GM18505 (cell line): ENCODE results near the gene TPCN2.

ENCODE experiments used
- ATAC-seq: cut with Tn5 transposase; IDR thresholded peaks from one replicate; pipeline ENCODE4 v1.9.1; 2021; ENCODE audit not compliant: unreplicated experiment
- POLR2A ChIP-seq: IDR thresholded peaks from 4 replicates; pipeline ENCODE4 v1.6.1; 2011; ENCODE audit warnings: borderline replicate concordance; ENCODE audit not compliant: insufficient read depth, insufficient read length; ENCODE audit errors: extremely low read depth

TPCN2 gene

DNA sequence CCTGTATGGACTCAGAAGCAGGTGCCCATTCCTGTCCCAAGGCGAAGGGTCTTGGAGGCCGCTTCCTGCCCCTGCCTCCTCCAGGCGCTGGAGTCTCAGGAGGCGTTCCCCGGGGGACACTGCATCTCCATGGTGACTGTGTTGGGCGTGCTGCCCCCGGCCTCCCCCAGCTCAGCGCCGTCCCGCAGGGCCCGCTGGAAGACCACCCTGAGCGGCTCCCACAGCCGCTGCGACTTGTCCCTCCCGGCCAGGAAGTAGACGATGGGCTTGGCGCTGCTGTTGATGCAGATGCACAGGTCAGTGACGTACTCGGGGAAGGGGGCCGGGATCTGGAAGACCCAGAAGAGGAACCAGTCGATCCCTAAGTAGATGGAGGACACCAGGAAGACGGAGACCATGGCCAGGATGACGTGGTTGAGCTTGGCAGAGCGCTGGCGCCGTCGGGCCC is 43.5 kb upstream of the TPCN2 start:
- no peak for TF ChIP-seq POLR2A
- no peak for ATAC-seq

DNA sequence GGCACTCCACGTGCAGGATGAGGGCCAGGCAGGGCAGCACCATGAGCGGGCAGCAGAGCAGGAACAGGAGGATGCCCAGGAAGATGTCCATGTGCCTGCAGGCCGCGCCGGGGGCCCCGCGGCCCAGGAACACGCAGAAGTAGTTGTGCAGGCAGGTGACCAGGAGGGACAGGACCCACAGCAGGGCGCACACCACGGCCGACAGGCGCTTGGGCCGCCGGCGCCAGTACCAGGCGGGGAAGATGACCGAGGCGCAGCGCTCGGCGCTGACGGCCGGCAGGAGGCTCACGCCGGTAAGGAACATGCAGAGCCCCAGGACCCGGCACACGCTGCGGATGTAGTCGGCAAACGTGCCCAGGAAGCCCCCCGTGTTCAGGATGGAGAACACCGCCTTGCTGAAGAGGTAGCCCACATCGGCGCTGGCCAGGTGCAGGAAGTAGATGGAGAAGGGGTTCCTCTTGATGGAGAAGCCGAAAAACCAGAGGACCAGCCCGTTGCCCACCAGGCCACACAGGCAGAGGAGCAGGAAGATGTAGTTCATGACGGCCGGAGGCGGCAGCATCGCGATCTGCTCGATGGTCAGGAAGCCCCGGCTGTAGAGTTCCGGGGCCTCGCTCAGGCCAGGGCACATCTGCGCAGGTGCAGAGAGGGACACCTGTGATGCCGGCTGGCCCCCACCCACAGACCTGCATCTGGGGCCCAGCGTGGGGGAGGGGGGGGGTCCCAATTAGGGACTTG is 42.9 kb upstream of the TPCN2 start:
- no peak for ATAC-seq
- TF ChIP-seq POLR2A: no peak

DNA sequence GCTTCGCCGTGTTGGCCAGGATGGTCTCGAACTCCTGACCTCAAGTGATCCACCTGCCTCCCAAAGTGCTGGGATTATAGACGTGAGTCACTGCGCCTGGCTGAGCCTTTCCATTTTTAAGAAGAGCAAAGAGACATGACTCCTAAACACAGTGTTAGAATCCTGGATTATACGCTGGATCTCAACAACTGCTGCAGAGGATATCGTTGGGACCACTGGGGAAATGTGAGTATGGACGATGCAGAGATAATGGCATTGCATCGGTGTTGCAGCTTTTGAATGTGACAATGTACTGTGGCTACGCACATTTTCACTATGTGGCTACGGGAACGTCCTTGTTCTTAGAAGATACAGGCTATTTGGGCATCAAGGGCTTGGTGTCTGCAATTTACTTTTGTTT is 41.9 kb upstream of the TPCN2 start:
- no peak for TF ChIP-seq POLR2A
- no peak for ATAC-seq

DNA sequence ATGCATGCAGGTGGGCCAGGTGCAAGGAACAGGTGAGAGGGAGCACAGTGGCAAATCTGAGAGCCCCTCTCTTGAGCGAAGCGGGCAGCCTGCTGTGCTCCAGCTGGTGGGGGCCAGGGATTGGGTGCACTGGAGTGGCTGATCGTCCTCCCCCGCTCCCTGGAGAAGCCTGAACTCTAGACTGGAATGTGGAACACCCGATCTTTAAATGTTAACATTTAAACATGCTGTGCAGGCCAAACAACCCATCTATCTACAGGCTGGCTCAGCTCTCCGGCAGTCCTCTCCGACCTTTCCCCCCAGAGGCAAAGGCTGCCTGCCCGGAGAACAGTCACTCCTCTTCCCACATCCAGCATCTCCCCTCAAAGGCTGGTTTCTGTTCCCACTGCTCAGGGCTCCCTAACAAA is 40.8 kb upstream of the TPCN2 start:
- ATAC-seq: no peak
- TF ChIP-seq POLR2A: no peak

DNA sequence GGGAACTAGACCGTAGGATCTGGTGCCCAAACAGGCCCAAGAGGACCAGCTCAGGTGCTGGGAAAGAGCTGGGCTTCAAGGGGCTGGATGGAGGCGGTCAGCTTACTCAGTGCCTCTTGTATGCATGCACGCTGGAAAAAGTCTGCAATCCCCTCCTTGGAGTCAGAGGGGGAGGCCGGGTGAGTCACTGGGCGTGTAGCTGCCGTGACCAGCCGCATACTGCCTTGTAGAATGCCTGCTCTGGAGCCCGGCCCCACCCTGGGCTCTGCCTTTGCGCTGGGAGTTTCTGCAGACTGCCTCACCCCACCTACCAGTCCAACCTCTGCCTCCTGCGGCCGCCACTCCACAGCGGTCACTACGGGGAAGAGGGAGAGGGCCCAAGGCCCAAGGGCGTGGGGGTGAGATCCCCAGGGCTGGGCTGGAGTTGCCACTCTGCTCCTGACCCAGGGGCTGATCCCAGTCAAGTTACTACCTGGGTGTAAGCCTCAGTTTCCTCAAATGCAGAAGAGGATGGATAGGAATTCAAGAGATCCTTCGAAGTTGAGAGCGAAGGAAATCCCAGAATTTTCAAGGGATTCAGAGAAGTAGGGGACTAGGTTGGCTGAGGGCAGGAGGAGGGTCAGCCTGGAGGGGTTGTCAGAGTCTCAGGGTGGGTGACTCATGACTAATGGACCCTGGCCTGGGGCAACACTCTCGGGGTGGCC is 39.8 kb upstream of the TPCN2 start:
- TF ChIP-seq POLR2A: no peak
- no peak for ATAC-seq

DNA sequence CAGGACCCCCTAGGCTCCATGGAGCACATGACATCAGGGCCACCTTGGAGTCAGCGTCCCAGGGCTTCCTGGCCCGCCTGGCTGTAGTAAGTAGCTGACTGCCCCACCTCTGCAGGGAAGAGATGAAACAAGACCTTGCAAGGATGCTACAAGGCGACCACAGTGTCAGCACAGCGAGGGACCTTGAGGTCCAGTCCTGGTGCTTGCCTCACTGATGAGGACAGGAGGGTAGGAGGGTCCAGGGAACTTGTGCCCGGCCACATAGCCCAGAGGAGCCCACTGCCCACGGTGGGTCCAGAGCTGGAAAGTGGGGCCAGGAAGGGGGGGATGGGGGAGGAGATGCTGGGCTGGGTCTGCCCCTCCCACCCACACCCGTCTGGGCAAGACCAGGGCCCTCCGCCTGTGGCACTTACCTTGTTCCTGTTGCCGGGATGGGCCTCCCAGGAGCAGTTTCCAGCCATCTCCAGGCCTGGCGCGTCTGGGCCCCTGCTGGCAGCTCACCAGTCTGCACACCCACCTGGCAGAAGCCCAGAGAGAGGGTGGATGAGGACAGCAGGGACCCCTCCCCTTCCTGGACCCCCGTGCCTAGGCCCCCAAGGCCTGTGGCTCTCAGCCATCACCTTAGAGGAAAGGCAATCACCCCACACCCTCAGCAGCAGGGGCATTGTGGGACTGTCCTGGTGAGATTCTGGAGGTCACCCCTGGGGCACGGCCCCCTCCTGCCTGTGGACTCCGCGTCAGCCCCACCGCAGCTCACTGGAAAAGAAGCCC is 39.1 kb upstream of the TPCN2 start:
- no peak for TF ChIP-seq POLR2A
- ATAC-seq: no peak

DNA sequence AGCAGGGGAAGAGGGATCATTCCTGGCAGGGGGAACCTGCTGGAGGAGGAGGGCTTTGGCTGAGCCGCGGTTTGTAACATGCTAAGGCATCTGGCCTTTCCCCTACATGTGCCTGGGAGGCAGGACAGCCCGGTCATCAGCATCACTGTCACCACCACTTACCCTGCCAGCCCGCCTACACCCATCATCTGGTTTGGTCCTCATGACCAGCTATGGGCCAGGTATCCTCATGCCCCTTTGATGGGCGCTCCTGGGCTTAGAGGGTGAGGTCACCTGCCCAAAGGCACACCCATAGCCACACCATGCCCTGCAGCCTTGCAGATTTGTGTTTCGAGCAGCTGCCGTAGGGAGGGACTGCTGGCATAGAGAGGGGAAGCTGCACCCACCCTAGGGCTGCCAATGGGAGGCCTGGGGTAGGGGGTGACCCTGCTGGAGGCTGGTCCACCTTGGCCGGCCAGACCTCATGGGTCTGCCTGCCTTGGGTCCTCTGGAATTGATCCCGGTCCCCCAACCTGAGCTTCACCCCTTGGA is 38.3 kb upstream of the TPCN2 start:
- no peak for TF ChIP-seq POLR2A
- no peak for ATAC-seq

DNA sequence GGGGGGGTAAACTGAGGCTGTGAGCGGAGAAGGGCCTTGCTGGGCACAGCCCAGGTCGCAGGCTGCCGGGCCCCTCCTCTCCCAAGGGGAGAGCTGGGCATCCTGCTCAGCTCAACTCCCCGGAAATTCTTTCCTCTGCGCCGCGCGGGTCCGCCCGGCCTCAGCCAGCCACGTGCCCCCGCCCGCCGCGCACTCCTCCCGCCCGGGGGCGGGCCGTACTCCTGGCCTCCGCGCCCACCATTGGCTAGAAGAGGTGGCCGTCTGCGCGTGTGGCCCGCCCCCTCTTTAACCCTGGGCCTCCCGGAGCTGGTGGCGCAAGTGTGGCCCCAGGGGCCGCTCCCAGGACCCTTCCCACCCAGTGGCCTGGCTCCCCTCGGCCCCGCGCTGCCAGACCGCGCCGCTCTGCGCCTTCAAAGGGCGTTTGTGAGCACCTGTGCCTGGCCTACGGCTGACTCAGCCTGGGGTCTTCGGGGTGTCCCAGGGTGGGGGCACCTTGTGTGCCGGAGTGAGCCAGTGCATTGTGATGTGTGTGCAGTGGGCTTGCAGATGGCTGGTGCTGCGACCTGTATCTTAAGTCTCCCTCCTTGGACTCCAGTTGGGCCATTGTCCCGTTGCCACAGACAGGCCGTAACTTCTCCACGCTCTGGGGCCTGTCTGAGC is 37.6 kb upstream of the TPCN2 start:
- TF ChIP-seq POLR2A: no peak
- ATAC-seq: no peak

DNA sequence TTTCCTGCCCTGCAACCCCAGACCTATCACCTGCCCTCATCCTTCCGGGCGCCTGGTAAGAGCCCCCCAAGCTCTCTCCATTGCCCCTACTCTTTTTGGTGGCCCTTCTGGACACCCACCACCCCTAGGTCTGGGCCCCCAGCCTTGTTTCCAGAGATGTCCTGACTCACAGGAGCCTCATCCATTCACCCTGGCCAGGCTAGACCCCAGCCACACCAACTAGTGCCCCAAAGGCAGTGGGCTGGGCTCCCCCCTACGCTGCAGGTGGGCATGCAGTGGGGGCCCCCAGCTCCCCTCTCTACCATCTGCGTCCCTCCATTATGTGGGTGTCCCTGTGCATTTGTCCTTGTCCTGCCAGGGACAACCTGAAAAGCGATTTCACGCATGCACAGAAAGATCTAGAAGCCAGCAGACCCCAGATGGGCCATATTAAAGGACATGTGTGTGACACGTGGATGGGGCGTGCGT is 37.1 kb upstream of the TPCN2 start:
- no peak for ATAC-seq
- no peak for TF ChIP-seq POLR2A

DNA sequence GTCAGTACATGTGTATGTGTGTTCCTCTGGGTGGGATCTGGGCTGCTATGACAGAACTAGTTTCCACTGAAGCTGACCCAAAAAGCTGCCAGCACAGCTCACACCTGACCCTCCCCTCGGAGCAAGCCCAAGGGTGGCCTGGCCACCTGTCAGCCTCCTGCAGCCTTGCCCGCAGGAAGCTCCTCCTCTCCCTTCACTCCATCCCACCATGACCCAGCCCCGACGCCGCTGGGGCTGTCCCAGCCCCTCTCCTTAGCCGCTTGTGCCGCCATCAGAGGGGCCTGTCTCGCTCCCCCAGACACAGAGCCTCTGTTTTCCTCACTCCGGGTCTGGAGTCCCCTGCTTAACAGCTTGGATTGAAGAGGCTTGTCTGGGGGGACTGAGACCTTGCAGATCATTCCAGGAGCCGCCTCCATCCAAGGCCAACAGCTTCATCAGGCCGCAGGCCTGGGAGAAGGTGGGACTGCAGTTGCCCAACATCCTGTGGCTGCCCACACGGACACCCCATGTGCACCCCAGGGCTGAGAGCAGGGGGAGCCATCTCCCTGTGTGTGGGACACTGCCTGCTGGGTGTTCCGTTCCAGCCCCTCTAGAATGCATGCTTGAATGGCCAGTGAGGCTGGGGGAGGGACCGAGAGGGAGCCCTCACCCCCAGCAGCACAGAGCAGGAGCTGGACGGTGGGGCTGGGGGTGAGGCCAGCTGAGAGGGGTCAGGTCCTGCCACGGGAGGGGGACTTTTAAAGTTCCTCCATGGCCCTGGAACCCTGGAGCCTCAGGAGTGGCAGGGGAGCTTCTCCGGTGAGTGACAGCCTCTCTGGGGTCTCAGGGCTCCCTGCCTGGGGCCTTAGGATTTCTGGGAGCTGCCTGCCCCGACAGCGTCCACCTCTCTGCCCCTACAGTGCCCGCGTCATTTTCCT is 36.4 kb upstream of the TPCN2 start:
- no peak for ATAC-seq
- TF ChIP-seq POLR2A: no peak

DNA sequence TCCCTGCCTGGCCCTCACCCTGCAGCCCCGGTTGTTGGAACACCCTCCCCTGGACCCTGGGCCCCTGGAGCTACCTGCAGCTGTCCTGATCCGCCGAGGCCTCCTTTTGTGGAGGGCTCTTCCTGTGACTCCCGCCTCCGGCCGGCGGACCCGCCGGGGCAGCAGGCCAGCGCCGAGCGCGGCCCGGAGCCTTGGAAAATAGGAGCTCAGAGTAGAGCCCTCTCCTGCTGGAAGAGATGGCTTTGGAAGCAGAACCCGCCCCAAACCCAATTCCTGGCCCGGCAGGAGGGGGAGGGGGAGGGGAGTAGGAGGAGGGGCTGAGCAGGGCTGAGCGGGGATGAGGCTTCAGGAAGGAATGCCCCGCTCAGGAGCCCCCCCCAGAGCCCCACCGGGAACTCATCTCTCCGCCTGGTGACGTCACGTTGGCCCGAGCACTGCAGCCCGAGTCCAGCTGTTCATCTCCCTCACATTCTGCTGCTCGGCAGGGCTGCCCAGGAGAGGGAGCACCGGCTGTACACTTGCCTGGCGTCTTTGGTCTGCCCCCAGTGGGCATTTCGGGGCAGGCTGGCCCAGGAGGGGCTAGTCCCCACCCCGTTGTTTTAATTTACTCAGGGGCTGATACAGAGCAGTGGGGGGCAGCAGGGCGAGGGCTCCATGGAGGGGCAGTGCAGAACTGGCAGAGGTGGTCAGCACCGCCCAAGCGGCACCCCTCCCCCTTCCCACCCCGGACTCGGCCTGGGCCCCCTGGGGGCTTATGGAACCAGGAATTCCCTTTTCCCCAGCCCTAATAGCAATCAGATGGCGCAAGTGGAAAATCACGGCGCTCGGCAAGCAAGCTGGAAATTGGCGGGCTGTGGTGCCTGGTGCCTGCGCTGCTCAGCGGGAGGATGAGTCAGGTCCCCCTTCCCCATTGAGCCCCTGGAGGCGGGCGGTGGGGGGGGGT is 35.5 kb upstream of the TPCN2 start, which contains the start of gene MRGPRF:
Gene MRGPRF (minus strand): TSS at position 238 of the 943 bp plus-strand sequence. CDS start 3,345 bp downstream, outside the sequence.
- TF ChIP-seq POLR2A: no peak
- no peak for ATAC-seq

DNA sequence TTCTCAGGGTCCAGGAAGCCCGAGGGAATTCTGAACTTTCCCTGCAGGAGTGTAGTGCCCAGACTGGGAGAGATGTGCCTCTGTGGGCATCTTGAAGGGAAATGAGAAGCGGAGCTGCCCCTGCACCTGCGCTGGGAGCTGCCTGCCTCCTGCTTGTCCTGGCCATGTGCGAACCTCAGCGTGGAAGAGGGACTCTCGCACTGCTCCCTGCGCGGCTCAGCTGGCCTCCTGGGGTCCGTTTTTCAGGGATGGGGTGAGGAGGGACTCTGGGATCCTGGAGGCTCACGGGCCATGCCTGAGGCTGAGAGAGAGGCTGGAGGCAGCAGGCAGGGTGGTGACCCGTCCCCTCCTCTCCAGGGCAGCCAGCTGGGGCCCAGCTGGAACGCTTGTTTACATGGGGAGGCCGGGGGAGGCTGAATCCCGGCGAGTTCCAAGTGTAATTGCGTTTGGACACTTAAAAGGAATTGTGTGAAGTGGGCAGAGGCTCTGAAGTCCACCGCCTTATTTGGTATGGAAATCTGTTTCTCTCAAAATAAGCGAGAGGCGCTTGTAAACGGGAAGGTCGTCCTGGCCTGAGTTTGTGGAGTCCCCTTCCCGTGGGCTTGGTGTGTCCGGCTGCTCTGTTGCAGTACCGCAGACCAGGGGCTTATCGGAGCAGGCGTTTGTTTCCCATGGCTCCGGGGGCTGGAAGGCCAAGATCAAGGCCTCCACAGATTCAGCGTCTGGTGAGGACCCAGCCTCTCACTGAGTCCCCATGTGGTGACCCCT is 34.5 kb upstream of the TPCN2 start:
- no peak for ATAC-seq
- no peak for TF ChIP-seq POLR2A
